ENCODE data around the gene C2CD2.

The C2CD2 gene

GRCh38 chr21:41883582-41883981 lies 70.2 kb downstream of the C2CD2 start:
- ATAC-seq = no peak
- TF ChIP-seq ARNTL (CRISPR knock-in tag; IDR thresholded peaks at IDR 0.05; ENCODE audit: borderline replicate concordance, low read depth) = no peak

- TF ChIP-seq RARB (CRISPR knock-in tag; IDR thresholded peaks at IDR 0.05) (no peak), BACH2 (CRISPR knock-in tag; IDR thresholded peaks at IDR 0.05; ENCODE audit: borderline replicate concordance) (no peak), PPARA (CRISPR knock-in tag; IDR thresholded peaks at IDR 0.05; ENCODE audit: borderline replicate concordance) (no peak), TCF4 (CRISPR knock-in tag; IDR thresholded peaks at IDR 0.05; ENCODE audit: borderline replicate concordance) (no peak), ZNF8 (CRISPR knock-in tag; IDR thresholded peaks at IDR 0.05) (no peak), ARNTL (CRISPR knock-in tag; IDR thresholded peaks at IDR 0.05; ENCODE audit: borderline replicate concordance, low read depth) (no peak), TOX (CRISPR knock-in tag; IDR thresholded peaks at IDR 0.05; ENCODE audit: borderline replicate concordance) (no peak), ZFP3 (CRISPR knock-in tag; IDR thresholded peaks at IDR 0.05) (no peak), ESRRG (CRISPR knock-in tag; IDR thresholded peaks at IDR 0.05) (no peak), GLIS3 (CRISPR knock-in tag; IDR thresholded peaks at IDR 0.05) (no peak), ZC3H10 (CRISPR knock-in tag; IDR thresholded peaks at IDR 0.05) (no peak), ZNF70 (CRISPR knock-in tag; IDR thresholded peaks at IDR 0.05) (no peak), CSDC2 (CRISPR knock-in tag; IDR thresholded peaks at IDR 0.05) (no peak), ZFP30 (CRISPR knock-in tag; IDR thresholded peaks at IDR 0.05) (no peak)
- TF ChIP-seq, protein P1, sequence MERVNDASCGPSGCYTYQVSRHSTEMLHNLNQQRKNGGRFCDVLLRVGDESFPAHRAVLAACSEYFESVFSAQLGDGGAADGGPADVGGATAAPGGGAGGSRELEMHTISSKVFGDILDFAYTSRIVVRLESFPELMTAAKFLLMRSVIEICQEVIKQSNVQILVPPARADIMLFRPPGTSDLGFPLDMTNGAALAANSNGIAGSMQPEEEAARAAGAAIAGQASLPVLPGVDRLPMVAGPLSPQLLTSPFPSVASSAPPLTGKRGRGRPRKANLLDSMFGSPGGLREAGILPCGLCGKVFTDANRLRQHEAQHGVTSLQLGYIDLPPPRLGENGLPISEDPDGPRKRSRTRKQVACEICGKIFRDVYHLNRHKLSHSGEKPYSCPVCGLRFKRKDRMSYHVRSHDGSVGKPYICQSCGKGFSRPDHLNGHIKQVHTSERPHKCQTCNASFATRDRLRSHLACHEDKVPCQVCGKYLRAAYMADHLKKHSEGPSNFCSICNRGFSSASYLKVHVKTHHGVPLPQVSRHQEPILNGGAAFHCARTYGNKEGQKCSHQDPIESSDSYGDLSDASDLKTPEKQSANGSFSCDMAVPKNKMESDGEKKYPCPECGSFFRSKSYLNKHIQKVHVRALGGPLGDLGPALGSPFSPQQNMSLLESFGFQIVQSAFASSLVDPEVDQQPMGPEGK (CRISPR knock-in tag; IDR thresholded peaks at IDR 0.05; ENCODE audit: borderline replicate concordance) = no peak
- TF ChIP-seq, protein P2, sequence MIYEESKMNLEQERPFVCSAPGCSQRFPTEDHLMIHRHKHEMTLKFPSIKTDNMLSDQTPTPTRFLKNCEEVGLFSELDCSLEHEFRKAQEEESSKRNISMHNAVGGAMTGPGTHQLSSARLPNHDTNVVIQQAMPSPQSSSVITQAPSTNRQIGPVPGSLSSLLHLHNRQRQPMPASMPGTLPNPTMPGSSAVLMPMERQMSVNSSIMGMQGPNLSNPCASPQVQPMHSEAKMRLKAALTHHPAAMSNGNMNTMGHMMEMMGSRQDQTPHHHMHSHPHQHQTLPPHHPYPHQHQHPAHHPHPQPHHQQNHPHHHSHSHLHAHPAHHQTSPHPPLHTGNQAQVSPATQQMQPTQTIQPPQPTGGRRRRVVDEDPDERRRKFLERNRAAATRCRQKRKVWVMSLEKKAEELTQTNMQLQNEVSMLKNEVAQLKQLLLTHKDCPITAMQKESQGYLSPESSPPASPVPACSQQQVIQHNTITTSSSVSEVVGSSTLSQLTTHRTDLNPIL (CRISPR knock-in tag; IDR thresholded peaks at IDR 0.05; ENCODE audit: low read depth) = no peak
- TF ChIP-seq, protein P3, sequence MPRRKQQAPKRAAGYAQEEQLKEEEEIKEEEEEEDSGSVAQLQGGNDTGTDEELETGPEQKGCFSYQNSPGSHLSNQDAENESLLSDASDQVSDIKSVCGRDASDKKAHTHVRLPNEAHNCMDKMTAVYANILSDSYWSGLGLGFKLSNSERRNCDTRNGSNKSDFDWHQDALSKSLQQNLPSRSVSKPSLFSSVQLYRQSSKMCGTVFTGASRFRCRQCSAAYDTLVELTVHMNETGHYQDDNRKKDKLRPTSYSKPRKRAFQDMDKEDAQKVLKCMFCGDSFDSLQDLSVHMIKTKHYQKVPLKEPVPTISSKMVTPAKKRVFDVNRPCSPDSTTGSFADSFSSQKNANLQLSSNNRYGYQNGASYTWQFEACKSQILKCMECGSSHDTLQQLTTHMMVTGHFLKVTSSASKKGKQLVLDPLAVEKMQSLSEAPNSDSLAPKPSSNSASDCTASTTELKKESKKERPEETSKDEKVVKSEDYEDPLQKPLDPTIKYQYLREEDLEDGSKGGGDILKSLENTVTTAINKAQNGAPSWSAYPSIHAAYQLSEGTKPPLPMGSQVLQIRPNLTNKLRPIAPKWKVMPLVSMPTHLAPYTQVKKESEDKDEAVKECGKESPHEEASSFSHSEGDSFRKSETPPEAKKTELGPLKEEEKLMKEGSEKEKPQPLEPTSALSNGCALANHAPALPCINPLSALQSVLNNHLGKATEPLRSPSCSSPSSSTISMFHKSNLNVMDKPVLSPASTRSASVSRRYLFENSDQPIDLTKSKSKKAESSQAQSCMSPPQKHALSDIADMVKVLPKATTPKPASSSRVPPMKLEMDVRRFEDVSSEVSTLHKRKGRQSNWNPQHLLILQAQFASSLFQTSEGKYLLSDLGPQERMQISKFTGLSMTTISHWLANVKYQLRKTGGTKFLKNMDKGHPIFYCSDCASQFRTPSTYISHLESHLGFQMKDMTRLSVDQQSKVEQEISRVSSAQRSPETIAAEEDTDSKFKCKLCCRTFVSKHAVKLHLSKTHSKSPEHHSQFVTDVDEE (CRISPR knock-in tag; IDR thresholded peaks at IDR 0.05) = no peak
- no peak for ATAC-seq
Measured at GRCh38 chr21:41881051-41881450, 72.8 kb downstream of the C2CD2 start.

- no peak for TF ChIP-seq ARNTL (CRISPR knock-in tag; IDR thresholded peaks at IDR 0.05; ENCODE audit: borderline replicate concordance, low read depth)
- TF ChIP-seq, protein P4, sequence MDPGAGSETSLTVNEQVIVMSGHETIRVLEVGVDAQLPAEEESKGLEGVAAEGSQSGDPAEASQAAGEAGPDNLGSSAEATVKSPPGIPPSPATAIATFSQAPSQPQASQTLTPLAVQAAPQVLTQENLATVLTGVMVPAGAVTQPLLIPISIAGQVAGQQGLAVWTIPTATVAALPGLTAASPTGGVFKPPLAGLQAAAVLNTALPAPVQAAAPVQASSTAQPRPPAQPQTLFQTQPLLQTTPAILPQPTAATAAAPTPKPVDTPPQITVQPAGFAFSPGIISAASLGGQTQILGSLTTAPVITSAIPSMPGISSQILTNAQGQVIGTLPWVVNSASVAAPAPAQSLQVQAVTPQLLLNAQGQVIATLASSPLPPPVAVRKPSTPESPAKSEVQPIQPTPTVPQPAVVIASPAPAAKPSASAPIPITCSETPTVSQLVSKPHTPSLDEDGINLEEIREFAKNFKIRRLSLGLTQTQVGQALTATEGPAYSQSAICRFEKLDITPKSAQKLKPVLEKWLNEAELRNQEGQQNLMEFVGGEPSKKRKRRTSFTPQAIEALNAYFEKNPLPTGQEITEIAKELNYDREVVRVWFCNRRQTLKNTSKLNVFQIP (CRISPR knock-in tag; IDR thresholded peaks at IDR 0.05; ENCODE audit: borderline replicate concordance, low read depth) = no peak
- TF ChIP-seq, protein P5, sequence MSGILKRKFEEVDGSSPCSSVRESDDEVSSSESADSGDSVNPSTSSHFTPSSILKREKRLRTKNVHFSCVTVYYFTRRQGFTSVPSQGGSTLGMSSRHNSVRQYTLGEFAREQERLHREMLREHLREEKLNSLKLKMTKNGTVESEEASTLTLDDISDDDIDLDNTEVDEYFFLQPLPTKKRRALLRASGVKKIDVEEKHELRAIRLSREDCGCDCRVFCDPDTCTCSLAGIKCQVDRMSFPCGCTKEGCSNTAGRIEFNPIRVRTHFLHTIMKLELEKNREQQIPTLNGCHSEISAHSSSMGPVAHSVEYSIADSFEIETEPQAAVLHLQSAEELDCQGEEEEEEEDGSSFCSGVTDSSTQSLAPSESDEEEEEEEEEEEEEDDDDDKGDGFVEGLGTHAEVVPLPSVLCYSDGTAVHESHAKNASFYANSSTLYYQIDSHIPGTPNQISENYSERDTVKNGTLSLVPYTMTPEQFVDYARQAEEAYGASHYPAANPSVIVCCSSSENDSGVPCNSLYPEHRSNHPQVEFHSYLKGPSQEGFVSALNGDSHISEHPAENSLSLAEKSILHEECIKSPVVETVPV (CRISPR knock-in tag; IDR thresholded peaks at IDR 0.05) = no peak
- no peak for TF ChIP-seq TCF4 (CRISPR knock-in tag; IDR thresholded peaks at IDR 0.05; ENCODE audit: borderline replicate concordance)
- TF ChIP-seq BACH2 (CRISPR knock-in tag; IDR thresholded peaks at IDR 0.05; ENCODE audit: borderline replicate concordance) = no peak
- no peak for TF ChIP-seq ZFP3 (CRISPR knock-in tag; IDR thresholded peaks at IDR 0.05)
- TF ChIP-seq, protein P1 (CRISPR knock-in tag; IDR thresholded peaks at IDR 0.05; ENCODE audit: borderline replicate concordance) = no peak
- no peak for TF ChIP-seq PPARA (CRISPR knock-in tag; IDR thresholded peaks at IDR 0.05; ENCODE audit: borderline replicate concordance)
- TF ChIP-seq CSDC2 (CRISPR knock-in tag; IDR thresholded peaks at IDR 0.05) = no peak
- TF ChIP-seq ESRRG (CRISPR knock-in tag; IDR thresholded peaks at IDR 0.05) = no peak
- no peak for TF ChIP-seq ZNF565 (CRISPR knock-in tag; conservative IDR thresholded peaks at IDR 0.05; ENCODE audit: low read depth)
- TF ChIP-seq RARB (CRISPR knock-in tag; IDR thresholded peaks at IDR 0.05) = no peak
- no peak for TF ChIP-seq GLIS3 (CRISPR knock-in tag; IDR thresholded peaks at IDR 0.05)
- TF ChIP-seq ZC3H10 (CRISPR knock-in tag; IDR thresholded peaks at IDR 0.05) = no peak
- no peak for TF ChIP-seq OSR1 (CRISPR knock-in tag; IDR thresholded peaks at IDR 0.05)
- TF ChIP-seq, protein P2 (CRISPR knock-in tag; IDR thresholded peaks at IDR 0.05; ENCODE audit: low read depth) = no peak
- TF ChIP-seq TOX (CRISPR knock-in tag; IDR thresholded peaks at IDR 0.05; ENCODE audit: borderline replicate concordance) = no peak
- no peak for TF ChIP-seq ZNF8 (CRISPR knock-in tag; IDR thresholded peaks at IDR 0.05)
- TF ChIP-seq ZFP30 (CRISPR knock-in tag; IDR thresholded peaks at IDR 0.05) = no peak
- no peak for TF ChIP-seq SNAI2 (CRISPR knock-in tag; IDR thresholded peaks at IDR 0.05)
- ATAC-seq = no peak
Measured at GRCh38 chr21:41880153-41880552, 73.7 kb downstream of the C2CD2 start.

Data from SK-N-SH treated with all-trans-retinoic acid at 6 μM for 48 hours (cell line).